Measurements from ENCODE around the gene SYNE3.

The SYNE3 gene

DNA sequence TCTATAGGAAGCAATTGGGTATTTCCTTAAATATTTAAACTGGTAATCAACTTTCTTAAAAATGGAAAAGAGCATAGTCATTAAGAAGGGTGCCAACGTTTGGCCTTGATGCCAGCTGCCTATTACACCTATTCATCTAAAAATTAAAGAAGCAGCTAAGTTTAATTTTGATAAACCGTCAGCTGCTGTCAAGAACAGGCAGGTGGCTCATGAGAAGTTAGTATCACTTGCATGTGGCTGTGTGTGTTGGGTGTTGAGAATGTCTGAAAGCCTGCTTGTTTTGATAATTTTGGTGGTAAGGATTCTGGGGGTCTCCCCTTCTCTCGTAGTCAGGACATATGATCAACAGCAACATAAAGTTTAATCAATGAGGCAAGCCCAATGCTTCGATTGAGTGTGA, 24.9 kb upstream of the SYNE3 start:
- no peak for DNase-seq

DNA sequence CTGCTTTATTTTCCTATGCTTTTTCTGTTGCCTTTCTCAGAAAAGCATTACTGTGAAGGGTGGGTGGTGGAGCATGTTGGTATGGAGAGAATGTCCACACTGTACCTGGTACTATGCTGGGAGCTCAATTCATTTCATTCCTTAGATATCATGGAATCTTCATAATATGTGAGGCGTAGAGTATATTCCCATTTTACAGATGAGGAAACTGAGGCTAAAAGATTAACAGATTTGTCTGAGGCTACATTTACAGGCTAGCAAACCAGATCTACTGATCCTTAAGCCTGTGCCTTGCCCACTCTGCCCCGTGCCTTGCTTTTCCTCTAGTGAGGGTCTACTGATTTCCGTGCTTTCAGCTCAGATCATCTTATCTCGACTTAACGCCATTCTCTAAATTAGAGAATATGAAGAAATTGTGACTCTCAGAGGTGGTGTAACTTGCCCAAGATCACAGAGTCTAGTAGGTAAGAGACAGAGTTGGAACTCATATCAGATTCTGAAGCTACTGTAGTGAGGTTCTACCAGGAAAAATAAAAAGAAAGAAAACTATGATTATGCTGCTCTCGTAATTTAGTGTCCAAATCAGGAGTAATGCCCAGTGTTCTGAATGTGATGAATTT, 23.9 kb upstream of the SYNE3 start:
- no peak for DNase-seq

DNA sequence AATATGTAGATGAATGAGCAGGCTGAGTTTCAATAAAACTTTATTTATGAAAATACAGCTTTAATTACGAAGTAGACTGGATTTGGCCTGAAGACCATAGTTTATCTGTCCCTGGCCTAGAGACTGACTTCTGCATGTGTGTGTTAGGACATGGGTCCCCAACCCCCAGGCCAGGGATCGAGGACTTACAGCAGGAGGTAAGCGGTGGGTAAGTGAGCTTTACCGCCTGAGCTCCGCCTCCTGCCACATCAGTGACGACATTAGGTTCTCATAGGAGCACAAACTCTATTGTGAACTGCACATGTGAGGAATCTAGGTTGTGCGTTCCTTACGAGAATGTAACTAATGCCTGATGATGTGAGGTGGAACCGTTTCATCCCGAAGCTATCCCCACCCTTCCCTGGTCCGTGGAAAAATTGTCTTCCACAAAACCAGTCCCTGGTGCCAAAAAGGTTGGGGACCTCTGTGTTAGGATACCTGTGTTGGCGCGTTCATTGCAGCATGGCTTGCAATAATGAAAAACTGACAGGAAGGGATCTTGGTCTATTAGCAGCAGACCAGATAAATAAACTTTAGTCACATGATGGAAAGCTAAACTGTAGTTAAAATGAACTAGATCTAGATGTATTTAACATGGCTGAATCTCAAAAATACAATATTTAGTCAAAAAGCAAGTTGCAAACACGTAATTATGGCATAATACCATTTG, 22.5 kb upstream of the SYNE3 start:
- DNase-seq, result no peak

DNA sequence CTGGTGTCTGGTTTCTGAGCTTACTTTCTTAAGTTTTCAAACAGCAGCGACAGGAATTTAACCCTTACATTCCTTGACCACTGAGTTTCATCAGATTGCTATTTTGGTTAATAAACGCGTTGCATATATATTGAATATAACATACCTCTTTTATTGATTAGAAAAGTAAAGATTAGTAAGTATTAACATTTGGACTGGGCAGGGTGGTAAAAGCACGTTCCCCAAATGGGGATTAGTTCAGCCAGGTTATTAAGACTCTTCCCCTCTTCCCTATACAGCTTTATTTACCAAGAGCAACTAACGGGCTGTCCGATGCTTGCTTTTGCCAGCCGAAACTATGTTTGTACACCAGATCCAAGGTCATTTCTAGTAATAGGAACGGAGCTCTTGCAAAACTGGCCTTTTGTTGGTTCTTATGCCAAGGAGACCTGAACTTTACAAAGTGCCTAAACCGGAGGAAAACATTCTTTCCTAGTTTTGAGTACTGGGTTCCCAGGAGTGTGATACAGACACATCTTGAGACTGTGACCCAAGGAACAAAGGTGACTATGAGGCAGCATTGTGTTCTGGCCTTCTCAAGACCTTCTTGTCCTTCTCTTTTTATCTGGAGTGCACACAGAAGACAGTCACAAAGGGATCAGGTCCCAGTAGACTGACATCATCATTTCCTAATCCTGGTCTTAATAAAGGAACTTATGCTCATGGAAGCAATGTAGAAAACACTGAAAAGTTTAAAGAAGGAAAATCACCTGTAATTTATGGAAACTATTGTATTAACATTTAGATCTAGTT, 21.0 kb upstream of the SYNE3 start:
- no peak for DNase-seq

DNA sequence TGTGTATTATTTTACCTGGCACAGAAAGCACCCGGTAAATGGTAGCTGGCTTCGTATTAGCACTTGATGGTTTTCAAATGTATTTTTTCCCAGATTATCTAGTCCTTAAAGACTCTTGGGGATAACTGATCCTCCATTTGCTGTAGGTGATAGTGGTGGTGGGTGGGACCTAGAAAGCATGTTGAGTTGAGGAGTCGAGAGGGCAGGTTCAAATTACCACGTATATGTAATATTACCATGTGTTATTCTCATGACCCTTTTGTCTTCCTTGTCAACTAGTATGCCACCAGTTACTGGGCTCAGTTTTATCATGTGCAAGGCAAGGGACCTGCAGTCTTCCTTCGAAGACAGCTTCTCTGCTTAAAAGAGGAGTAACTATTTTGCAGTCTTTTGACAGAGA, 20.2 kb upstream of the SYNE3 start:
- no peak for DNase-seq

DNA sequence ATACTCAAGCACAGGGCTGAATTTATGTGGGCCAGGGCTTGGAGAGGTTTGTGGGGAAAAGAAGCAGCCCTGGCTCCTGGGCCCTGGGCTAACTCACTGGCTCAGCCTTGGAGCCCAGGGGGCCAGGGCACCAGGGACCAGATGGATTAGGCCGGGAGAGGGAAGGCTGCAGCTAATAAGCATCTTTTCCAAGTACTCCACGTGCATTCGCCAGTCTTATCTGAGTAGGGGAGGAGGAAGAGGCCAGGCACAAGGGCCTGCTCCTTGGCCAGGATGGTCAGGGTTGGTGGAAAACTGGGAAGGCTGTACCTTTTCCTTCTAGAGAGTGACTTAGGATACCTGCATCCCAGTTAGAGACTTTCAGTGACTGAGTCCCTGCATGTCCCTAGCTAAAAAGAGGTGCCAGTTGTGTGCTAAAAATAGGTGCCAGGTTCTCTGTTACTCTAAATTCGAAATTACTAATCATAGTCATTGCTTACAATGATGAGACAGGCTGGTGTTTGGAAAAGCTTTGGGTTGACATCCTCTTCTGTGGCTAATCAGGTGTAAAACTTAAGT, 19.7 kb upstream of the SYNE3 start:
- DNase-seq, result no peak

DNA sequence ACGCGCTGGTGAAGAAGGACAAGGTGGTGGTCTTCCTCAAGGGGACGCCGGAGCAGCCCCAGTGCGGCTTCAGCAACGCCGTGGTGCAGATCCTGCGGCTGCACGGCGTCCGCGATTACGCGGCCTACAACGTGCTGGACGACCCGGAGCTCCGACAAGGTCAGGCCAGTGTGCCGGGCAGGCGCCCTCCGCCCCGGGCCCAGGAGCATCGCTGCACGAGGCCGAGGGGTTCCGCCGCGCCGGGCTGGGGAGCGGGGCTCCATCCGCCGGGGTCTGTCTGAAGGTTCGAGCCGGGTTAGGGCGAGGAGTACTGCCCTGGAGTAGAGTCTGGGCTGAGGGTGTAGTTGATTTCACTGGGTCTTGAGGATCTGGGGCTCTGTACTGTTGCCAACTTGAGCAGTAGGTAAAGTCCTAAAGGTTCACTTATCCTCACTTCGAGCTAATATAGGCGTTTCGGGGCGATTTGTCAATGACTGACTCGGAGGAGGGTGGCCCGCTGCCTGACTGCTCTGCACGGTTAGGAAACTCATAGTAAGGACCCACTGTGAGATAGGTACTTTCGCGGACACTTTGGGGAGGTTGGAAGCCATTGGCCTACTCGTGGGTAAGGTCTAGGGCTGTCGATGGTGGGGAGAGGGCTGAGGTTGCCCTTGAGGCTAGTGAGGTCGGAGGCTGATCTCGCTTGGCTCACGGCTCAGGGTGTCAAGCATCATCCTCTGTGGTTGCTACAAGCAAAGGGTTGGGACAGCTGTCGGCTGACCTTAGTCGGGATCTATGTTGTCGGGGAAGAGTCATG, 19.0 kb upstream of the SYNE3 start:
- peak; percentile 70 for DNase-seq

DNA sequence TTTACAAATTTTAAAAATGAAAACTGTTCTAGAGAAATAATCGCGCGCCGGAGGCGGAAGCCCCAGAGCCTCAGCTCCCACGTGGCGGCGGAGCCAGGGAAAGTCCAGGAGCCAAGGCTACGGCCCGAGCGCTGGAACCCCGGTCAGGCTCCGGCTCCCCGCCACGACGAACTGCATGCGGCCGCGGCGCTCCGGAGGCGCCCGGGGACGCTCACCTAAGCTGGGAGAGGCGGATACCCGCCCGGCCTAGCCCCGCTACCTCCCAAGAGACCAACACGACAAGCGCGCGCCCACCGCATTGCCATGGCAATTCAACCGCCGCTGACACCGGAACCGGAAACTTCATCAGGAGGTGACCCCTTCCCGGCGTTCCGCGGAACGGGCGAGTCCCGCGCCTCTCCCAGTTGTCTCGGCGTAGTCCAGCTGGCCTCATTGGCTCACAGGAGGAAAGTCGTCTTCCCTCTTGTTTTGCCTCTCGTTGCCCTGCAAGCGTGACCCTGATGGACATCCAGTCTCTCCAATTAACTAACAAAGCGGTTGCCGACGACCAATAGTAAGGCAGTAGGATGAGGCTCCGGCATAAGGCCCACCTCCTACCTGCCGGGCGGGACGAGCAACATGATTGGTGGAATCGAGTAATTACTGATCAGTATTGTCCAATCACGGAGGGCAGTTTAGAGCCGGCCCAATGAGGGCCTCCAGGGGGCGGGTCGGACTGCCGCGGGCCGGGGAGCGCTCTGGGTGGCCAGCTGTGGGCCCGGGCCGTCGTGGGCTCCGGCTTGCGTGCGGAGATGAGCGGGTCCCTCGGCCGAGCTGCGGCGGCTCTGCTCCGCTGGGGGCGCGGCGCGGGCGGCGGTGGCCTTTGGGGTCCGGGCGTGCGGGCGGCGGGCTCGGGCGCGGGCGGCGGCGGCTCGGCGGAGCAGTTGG, 18.1 kb upstream of the SYNE3 start, which contains the start of gene GLRX5:
Gene GLRX5 (plus strand): TSS at position 752 of the 927 bp plus-strand sequence. CDS start 40 bp downstream, at position 792.
- DNase-seq, result peak; percentile 94

DNA sequence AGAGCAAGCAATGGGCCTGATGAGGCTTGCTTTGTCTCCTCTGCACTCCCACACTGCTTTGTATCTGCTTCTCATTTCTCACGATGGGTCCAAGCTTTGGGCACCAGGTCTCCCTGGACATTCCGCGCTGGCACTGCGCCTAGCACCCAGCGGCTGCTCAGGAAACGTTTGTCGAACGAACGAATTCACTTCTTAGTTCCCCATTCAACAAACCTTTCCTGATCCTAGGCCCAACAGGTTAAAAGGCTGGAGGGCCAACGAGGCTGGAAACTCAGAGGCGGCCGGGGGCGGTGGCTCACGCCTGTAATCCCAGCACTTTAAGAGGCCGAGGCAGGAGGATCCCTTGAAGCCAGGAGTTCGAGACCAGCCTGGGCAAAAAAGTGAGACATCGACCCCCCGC, 17.4 kb upstream of the SYNE3 start:
- DNase-seq, result no peak

DNA sequence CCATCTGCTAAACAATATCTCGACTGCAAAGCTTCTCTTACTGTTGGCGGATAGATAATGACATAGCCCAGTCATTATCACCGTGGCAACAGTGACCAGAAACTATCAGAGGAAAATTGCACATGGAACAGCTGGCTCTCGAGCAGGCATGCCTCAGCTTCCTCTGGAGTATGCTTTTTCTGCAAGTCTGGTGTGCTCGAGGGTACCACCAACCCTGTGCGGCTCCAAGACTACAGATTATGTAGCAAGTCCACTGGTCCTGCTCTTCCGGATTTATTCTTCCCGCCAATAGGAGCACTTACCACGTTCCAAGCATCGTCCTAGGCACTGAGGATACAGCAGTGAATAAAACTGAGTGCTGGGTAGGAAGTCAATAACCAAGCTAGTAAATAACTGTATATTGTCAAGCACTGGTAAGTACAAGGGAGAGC, 17.0 kb upstream of the SYNE3 start:
- DNase-seq, result peak; percentile 31

DNA sequence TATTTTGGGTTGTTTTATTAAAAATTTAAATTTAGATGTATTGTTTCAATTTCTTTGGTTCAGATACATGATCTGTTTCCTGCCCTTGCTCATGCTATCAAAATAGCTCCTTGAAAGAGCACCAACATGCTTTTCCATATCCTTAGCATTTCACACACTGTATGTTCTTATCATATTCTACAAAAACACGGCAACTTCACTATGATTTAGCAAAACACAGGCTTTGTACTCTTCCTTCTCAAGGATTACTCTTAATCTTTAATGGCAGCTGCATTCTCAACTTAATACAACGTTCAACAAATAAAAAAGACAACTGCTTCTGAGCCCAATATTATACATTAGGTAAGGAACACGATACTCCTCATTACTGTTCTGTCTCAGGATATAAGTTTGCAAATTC, 15.5 kb upstream of the SYNE3 start:
- no peak for DNase-seq

DNA sequence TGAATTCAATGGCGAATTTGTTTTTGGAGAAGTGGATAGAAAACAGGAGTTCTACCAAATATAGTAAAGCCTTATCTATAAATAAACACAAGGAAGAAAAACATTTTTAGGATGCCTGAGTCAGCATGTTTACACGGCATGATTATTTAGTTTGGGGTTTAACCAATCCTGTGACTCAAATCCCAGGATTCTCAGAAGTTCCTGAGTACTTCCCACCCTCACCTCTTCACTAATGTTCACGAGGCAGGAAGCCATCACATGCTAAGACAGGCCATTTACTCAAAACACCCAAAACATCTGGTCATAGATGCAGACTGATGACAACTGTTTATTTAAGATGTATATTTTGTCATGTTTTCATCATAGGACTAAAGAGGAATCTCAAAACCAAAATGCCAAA, 15.0 kb upstream of the SYNE3 start:
- no peak for DNase-seq

DNA sequence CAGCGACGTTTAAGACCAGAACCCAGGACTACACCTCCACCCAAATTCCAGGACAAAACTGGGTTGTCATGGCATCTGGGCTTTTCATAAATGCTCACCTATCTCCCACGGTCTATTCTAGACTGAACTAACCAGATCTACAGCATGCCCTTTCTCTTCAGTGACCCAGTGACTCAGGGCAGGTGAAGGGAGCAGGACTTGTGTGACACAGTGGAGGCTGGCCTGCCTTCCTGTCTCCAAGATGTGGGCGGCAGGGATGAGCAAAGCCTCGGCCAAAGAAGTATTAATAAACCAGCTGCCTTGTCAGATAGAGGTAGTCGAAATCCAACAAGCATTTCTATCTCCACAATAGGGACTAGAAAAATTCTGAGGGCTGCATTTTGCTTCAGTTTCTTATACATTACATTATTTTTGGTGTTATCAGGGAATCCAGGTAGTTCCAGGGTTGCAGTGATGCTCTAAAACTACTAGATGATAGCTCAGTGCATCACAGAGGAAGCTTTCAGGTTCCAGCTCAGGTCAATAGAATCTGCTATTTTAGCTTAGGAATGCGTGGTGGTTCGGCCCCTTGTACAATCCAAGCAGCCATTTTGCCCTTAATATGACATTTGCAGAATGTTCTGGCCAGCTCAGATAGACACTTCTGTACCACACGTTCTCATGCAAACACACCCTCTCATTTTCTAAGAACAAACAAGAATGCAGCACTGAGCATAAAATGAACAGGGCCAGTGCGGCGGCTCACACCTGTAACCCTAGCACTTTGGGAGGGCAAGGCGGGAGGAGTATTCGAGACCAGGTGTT, 14.2 kb upstream of the SYNE3 start:
- DNase-seq, result no peak

DNA sequence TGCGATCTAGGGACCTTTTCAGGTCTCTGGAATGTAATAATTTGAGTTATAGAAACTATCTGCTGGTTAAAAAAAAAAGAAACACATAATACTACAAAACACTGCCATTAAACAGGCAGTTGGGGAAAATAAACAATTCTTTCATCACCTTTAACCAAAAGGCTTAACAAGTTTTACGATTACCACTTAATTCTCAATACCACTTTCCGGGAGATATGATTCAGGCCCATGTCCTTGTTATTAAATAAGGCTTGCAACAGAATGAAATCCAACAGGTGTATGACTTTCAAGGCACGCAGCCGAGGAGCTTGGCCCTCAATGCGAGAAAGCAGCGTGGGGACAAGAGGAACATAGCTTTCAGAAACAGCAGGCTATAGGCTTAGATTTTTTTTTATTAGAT, 12.8 kb upstream of the SYNE3 start:
- DNase-seq, result no peak

DNA sequence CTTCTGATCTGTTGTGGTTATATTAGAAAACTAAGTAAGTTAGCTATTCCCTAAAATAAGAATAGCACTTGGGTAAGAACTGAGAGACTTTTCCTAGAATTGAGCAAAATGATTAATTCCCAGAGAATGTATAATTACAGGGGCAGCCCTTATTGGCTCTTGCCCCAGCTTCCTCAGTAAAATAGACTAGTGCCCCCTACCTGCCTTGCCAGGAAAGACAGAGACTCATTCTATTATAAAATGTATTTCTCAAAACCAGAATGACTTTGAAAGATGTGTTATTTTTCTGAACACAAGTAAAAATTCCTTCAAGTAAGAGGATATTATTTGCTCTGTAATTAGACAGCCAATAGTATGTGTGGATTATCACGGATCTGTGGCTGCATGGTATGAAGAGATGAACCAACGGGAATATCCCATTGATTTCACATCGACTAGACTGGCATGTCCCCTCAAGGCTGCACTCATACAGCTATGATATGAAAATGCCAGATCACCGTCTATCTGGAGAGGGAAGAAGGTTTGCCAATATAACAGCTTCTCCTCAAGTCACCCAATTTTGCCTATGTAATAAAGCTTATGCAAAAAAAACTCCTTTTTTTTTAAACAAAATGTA, 11.0 kb upstream of the SYNE3 start:
- no peak for DNase-seq

DNA sequence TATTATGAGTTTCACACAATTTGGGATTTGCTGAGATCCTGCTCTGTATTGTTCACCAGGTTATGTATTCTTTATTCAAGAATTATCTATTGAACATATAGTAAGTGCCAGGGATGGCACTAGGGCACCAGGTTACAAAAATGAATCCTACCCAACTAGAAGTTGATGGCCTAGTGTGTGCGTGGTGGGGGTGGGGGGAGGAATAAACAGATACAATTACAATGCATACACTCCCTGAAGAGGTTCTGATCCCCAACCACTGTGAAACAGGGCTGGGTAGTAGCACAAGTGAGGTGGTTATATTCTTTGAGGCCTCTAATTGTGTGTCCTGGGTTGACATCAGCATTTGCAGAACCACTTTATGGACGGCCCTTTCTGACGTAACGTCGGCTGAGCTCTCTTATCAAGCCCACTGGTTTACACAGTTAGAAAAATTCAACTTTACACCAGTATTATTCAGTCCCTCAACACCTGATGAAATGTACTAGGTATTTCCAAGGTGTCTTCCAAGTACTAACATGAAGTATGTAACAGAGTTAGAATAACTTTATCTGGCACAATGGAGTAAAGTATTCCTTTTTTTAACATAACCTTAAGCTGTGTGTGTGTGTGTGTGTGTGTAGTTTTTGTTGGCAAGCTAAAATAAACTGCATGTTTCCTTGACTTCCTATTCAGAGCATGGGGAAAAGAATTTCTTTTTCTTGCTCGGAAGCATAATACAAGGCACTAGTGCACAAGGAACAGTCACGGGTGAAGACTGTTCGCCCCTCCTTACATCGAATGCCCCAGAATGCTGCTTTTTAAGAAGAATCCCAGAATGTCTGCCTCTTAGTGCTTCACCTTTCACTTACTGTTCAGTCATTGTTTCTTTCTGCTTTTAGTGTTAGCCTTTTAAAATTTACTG, 10.3 kb upstream of the SYNE3 start:
- no peak for DNase-seq

DNA sequence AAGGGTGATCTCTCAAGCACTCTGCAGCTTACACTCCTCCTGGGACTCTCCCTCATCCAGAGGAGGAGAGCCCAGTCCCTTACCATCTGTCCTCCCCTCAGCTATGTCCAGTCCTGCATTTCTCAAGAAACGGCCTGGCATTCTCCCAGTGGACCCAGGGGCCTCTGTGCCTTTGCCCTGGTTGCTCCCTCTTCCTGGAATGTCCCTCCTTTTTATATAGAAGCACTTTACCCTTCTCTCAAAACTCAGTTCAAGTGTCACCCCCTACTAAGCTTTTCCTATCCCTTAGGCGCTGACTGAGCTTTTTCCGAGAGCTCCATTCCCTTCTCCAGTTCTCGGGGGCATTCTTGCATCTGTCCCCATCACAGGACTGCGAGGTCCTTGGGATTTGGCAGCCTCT, 9.5 kb upstream of the SYNE3 start:
- DNase-seq, result no peak

DNA sequence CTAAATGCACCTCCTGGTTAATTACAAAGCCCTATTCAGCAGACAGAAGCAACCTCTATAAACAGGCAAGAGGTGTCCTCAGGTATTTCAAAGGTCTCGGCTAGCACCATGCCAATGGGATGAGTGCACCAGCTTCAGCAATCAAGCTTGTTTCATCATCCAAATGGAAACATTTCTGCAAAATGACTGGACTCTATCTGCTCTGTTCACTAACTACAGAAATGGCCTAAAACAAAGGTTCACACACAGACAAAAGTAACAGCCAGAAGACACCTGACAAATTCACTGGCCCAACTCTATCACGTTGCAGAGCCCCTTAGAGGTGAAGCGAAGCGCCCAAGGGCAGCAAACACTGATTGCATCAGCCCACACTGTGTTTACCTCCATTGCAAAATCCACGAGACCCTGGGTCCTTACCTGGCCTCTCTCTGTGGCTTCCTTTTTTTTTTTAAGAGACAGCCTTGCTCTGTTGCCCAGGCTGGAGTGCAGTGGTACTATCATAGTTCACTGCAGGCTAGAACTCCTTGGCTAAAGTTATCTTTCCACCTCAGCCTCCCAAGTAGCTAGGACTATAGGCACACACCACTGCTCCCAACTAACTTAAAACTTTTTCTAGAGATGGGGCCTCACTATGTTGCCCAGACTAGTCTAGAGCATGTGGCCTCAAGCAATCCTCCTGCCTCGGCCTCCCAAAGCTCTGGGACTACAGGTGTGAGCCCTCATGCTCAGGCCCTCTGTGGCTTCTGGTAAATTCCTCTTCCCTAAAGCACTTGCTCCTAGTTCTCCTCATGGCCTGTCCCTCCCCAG, 8.5 kb upstream of the SYNE3 start:
- DNase-seq, result no peak
